Large intestine (tissue), 3 donors: ENCODE measurements around the gene SMARCA2. TPM values are rescaled to one million over a fixed set of nuclear protein-coding genes. Genes with fewer than 3 reads are reported as not detected.

Source experiments
- DNase-seq, 2 donors: peaks; one replicate each; pipeline versions ENCODE4 v3.0.0 to v3.0.0-alpha.2; 2013
- H3K27ac ChIP-seq: one replicate; pipeline ENCODE4 v1.5.1; 2013; ENCODE audit warnings: low read length
- H3K27me3 ChIP-seq: 2 replicates; pipeline ENCODE4 v1.6.1; 2013; ENCODE audit warnings: low read length; ENCODE audit not compliant: control insufficient read depth, insufficient read depth
- H3K36me3 ChIP-seq: 2 replicates; pipeline ENCODE4 v1.6.1; 2013; ENCODE audit warnings: low read length; ENCODE audit not compliant: control insufficient read depth, insufficient read depth
- H3K4me1 ChIP-seq: one replicate; pipeline ENCODE4 v1.6.1; 2013; ENCODE audit warnings: low read length; ENCODE audit not compliant: control insufficient read depth, insufficient read depth
- H3K4me3 ChIP-seq: one replicate; pipeline ENCODE4 v1.5.1; 2013; ENCODE audit warnings: low read length
- H3K9me3 ChIP-seq: one replicate; pipeline ENCODE4 v1.6.1; 2013; ENCODE audit warnings: mild to moderate bottlenecking, low read depth, low read length, moderate library complexity; ENCODE audit not compliant: control insufficient read depth
- WGBS: methylation state at CpG from one replicate; pipeline ENCODE4 v1.1.5; 2013; ENCODE audit warnings: low lambda C conversion rate; ENCODE audit not compliant: insufficient coverage; 5-methylcytosine and 5-hydroxymethylcytosine counted together
- polyA plus RNA-seq: library from polyadenylated mRNA; unstranded; fragments of 120-200 nt; gene quantifications from one replicate; pipeline ENCODE4 v1.2.1, GENCODE V29; 2013

Gene SMARCA2
- polyA plus RNA-seq, 1 donor = 61.1 TPM

GRCh38 chr9:2087500-2088313, 72.6 kb downstream of the SMARCA2 start:
- Histone ChIP-seq H3K4me1 (no peaks in the 10 kb centered on the region), H3K27ac (no peak overlapping the region), H3K9me3 (no peaks in the 10 kb centered on the region), H3K36me3 (peaks cover 55% of the 10 kb centered on the region), H3K27me3 (no peaks in the 10 kb centered on the region), H3K4me3 (no peak overlapping the region)
- WGBS = 70% methylated on average over 4 of the region's 6 CpGs
- peak in 1 of 2 donors; percentile 22 for DNase-seq

- DNase-seq = no peak
- Histone ChIP-seq H3K36me3 (peaks cover 52% of the 10 kb centered on the region), H3K4me3 (no peak overlapping the region), H3K9me3 (no peaks in the 10 kb centered on the region), H3K27me3 (no peaks in the 10 kb centered on the region), H3K27ac (no peak overlapping the region), H3K4me1 (no peaks in the 10 kb centered on the region)
- no CpG with 5 or more reads among the region's 2 CpGs for WGBS
These were observed 78.9 kb downstream of the SMARCA2 start for GRCh38 chr9:2093920-2094597.

- Histone ChIP-seq H3K27ac (no peak overlapping the region), H3K36me3 (peaks cover 53% of the 10 kb centered on the region), H3K9me3 (no peaks in the 10 kb centered on the region), H3K4me1 (no peaks in the 10 kb centered on the region), H3K4me3 (no peak overlapping the region), H3K27me3 (no peaks in the 10 kb centered on the region)
- no peak for DNase-seq
- WGBS = no CpG with 5 or more reads among the region's 6 CpGs
These were observed 81.3 kb downstream of the SMARCA2 start for GRCh38 chr9:2096376-2096970.

- Histone ChIP-seq H3K36me3 (peaks cover 39% of the 10 kb centered on the region), H3K27me3 (no peaks in the 10 kb centered on the region), H3K27ac (no peak overlapping the region), H3K4me1 (no peaks in the 10 kb centered on the region), H3K4me3 (no peak overlapping the region), H3K9me3 (no peaks in the 10 kb centered on the region)
- 100% methylated on average over 1 of the region's 1 CpG for WGBS
- no peak for DNase-seq
These were observed 91.5 kb downstream of the SMARCA2 start for GRCh38 chr9:2106666-2107065.

- H3K4me3 ChIP-seq = no peak overlapping the region
- WGBS = 80% methylated on average over 2 of the region's 5 CpGs
- no peaks in the 10 kb centered on the region for H3K9me3 ChIP-seq
- no peaks in the 10 kb centered on the region for H3K27me3 ChIP-seq
- DNase-seq = no peak
- peaks cover 51% of the 10 kb centered on the region for H3K36me3 ChIP-seq
- no peaks in the 10 kb centered on the region for H3K4me1 ChIP-seq
- H3K27ac ChIP-seq = no peak overlapping the region
These were observed 92.8 kb downstream of the SMARCA2 start for GRCh38 chr9:2107906-2108451.

- no peaks in the 10 kb centered on the region for H3K4me1 ChIP-seq
- H3K36me3 ChIP-seq = peaks cover 59% of the 10 kb centered on the region
- no peak overlapping the region for H3K27ac ChIP-seq
- no peaks in the 10 kb centered on the region for H3K9me3 ChIP-seq
- DNase-seq = no peak
- H3K4me3 ChIP-seq = no peak overlapping the region
- no peaks in the 10 kb centered on the region for H3K27me3 ChIP-seq
- WGBS = no CpG with 5 or more reads among the region's 2 CpGs
These were observed 94.0 kb downstream of the SMARCA2 start for GRCh38 chr9:2109069-2109650.

GRCh38 chr9:2110036-2110435, 94.9 kb downstream of the SMARCA2 start:
- H3K27me3 ChIP-seq = no peaks in the 10 kb centered on the region
- DNase-seq = no peak
- H3K4me3 ChIP-seq = no peak overlapping the region
- no peak overlapping the region for H3K27ac ChIP-seq
- H3K36me3 ChIP-seq = peaks cover 61% of the 10 kb centered on the region
- H3K4me1 ChIP-seq = no peaks in the 10 kb centered on the region
- H3K9me3 ChIP-seq = no peaks in the 10 kb centered on the region
- WGBS = 100% methylated on average over 1 of the region's 2 CpGs

GRCh38 chr9:2116073-2116472, 100.9 kb downstream of the SMARCA2 start:
- no peaks in the 10 kb centered on the region for H3K4me1 ChIP-seq
- H3K36me3 ChIP-seq = peaks cover 73% of the 10 kb centered on the region
- H3K4me3 ChIP-seq = no peak overlapping the region
- H3K27me3 ChIP-seq = no peaks in the 10 kb centered on the region
- DNase-seq = no peak
- no peak overlapping the region for H3K27ac ChIP-seq
- 80% methylated on average over 1 of the region's 3 CpGs for WGBS
- no peaks in the 10 kb centered on the region for H3K9me3 ChIP-seq

- H3K27ac ChIP-seq = no peak overlapping the region
- H3K36me3 ChIP-seq = peaks cover 62% of the 10 kb centered on the region
These were observed 102.4 kb downstream of the SMARCA2 start for GRCh38 chr9:2117527-2117926.

GRCh38 chr9:2119566-2119965, 104.4 kb downstream of the SMARCA2 start:
- no peak overlapping the region for H3K27ac ChIP-seq
- WGBS = 100% methylated on average over 1 of the region's 9 CpGs
- no peaks in the 10 kb centered on the region for H3K27me3 ChIP-seq
- no peaks in the 10 kb centered on the region for H3K9me3 ChIP-seq
- peaks cover 62% of the 10 kb centered on the region for H3K36me3 ChIP-seq
- no peak for DNase-seq
- H3K4me3 ChIP-seq = no peak overlapping the region
- H3K4me1 ChIP-seq = no peaks in the 10 kb centered on the region

More at GRCh38 chr9:2117527-2117926, 102.4 kb downstream of the SMARCA2 start:
- Histone ChIP-seq H3K9me3 (no peaks in the 10 kb centered on the region), H3K4me3 (no peak overlapping the region), H3K4me1 (no peaks in the 10 kb centered on the region), H3K27me3 (no peaks in the 10 kb centered on the region)
- no CpG with 5 or more reads among the region's 6 CpGs for whole genome bisulfite sequencing
- no peak for DNase-seq
